NCI-H446 (cell line): ENCODE measurements around the gene CDC42EP4.

Experiments
- DNase-seq, 2 experiments: peaks; one replicate each; lab custom pipeline; 2025; lab: John Stamatoyannopoulos, UW

The CDC42EP4 gene

GRCh38 chr17:73311781-73312641 lies at the start of gene CDC42EP4:
Gene CDC42EP4 (minus strand): TSS chr17:73312001. CDS start chr17:73286500, 25,501 bp downstream.
- DNase-seq, result peak; percentile 30 to 84

GRCh38 chr17:73360961-73361761 lies 49.4 kb upstream of the CDC42EP4 start:
- DNase-seq, result no peak

- DNase-seq, result no peak
These were observed 48.2 kb upstream of the CDC42EP4 start for GRCh38 chr17:73359987-73360410.

- DNase-seq, result no peak
These were observed 47.6 kb upstream of the CDC42EP4 start for GRCh38 chr17:73359352-73359751.

GRCh38 chr17:73358668-73359067 lies 46.9 kb upstream of the CDC42EP4 start:
- DNase-seq, result no peak

GRCh38 chr17:73357981-73358380 lies 46.2 kb upstream of the CDC42EP4 start:
- no peak for DNase-seq

- no peak for DNase-seq
These were observed 45.5 kb upstream of the CDC42EP4 start for GRCh38 chr17:73357318-73357717.

GRCh38 chr17:73356561-73357170 lies 44.9 kb upstream of the CDC42EP4 start:
- peak in 1 of 2 experiments; percentile 20 for DNase-seq

GRCh38 chr17:73354423-73355284 lies 42.9 kb upstream of the CDC42EP4 start:
- DNase-seq, result no peak

GRCh38 chr17:73352261-73352660 lies 40.5 kb upstream of the CDC42EP4 start:
- no peak for DNase-seq

GRCh38 chr17:73351764-73352163 lies 40.0 kb upstream of the CDC42EP4 start:
- DNase-seq, result no peak

GRCh38 chr17:73350864-73351263 lies 39.1 kb upstream of the CDC42EP4 start:
- DNase-seq, result no peak

- DNase-seq, result no peak
These were observed 37.8 kb upstream of the CDC42EP4 start for GRCh38 chr17:73349647-73350046.

- DNase-seq, result no peak
These were observed 37.3 kb upstream of the CDC42EP4 start for GRCh38 chr17:73349138-73349537.

- DNase-seq, result no peak
These were observed 37.0 kb upstream of the CDC42EP4 start for GRCh38 chr17:73348829-73349095.

GRCh38 chr17:73348018-73348828 lies 36.4 kb upstream of the CDC42EP4 start:
- DNase-seq, result no peak

- DNase-seq, result no peak
These were observed 35.5 kb upstream of the CDC42EP4 start for GRCh38 chr17:73347351-73347750.

GRCh38 chr17:73346501-73347162 lies 34.8 kb upstream of the CDC42EP4 start:
- no peak for DNase-seq

- DNase-seq, result no peak
These were observed 32.1 kb upstream of the CDC42EP4 start for GRCh38 chr17:73343739-73344454.

GRCh38 chr17:73343168-73343634 lies 31.4 kb upstream of the CDC42EP4 start:
- peak in 1 of 2 experiments; percentile 45 for DNase-seq
